Lung (tissue), 12 donors: ENCODE data around the gene LOXHD1. TPM values are rescaled to one million over a fixed set of nuclear protein-coding genes. Genes with fewer than 3 reads are reported as not detected.

Experiments used
- ATAC-seq: fragments of 200-7000 bp; cut with Tn5 transposase; one replicate; pipeline ENCODE4 v1.9.1; 2020; ENCODE audit warnings: moderate number of reproducible peaks; ENCODE audit not compliant: insufficient read depth, low FRiP score
- DNase-seq, 3 donors: peaks; one replicate each; pipeline ENCODE4 v3.0.0-alpha.2; 2013 to 2017
- H3K27ac ChIP-seq, 2 donors: one replicate each; pipeline ENCODE4 v1.5.1; 2013; ENCODE audit warnings: mild to moderate bottlenecking in 2 of 2, moderate library complexity in 2 of 2, control low read depth in 1 of 2, inconsistent platforms in 1 of 2, low read depth in 1 of 2, low read length in 1 of 2
- H3K27me3 ChIP-seq, 3 donors: one replicate each; pipeline ENCODE4 v1.5.1; 2013; ENCODE audit warnings: low read length in 2 of 3; ENCODE audit not compliant: control insufficient read depth in 3 of 3, insufficient read depth in 3 of 3
- H3K36me3 ChIP-seq, 4 donors: one replicate each; pipeline ENCODE4 v1.5.1; 2013; ENCODE audit warnings: low read length in 4 of 4, mild to moderate bottlenecking in 1 of 4, moderate library complexity in 1 of 4; ENCODE audit not compliant: control insufficient read depth in 4 of 4, insufficient read depth in 4 of 4
- H3K4me1 ChIP-seq, 5 donors: one replicate each; pipeline ENCODE4 v1.5.1; 2013; ENCODE audit warnings: low read length in 5 of 5, mild to moderate bottlenecking in 2 of 5, moderate library complexity in 1 of 5; ENCODE audit not compliant: control insufficient read depth in 5 of 5, insufficient read depth in 5 of 5
- H3K4me3 ChIP-seq: one replicate; pipeline ENCODE4 v1.5.1; 2013; ENCODE audit warnings: mild to moderate bottlenecking, control low read depth, moderate library complexity
- H3K9ac ChIP-seq, 2 donors: one replicate each; pipeline ENCODE4 v1.5.1; 2013; ENCODE audit warnings: low read length in 2 of 2, control low read depth in 1 of 2; ENCODE audit not compliant: insufficient read depth in 1 of 2
- H3K9me3 ChIP-seq, 4 donors: one replicate each; pipeline ENCODE4 v1.5.1; 2013; ENCODE audit warnings: low read length in 3 of 4, mild to moderate bottlenecking in 1 of 4, moderate library complexity in 1 of 4; ENCODE audit not compliant: control insufficient read depth in 4 of 4, insufficient read depth in 3 of 4
- CTCF ChIP-seq: IDR thresholded peaks from 2 replicates; pipeline ENCODE4 v1.5.1; 2012; ENCODE audit warnings: mild to moderate bottlenecking; ENCODE audit errors: control extremely low read depth, extremely low read depth
- WGBS, 2 donors: extraction: QIAGEN DNeasy Blood & Tissue Kit; methylation state at CpG; one replicate each; pipeline ENCODE4 v1.1.7; 2013; 5-methylcytosine and 5-hydroxymethylcytosine counted together
- polyA plus RNA-seq, 2 donors: library from polyadenylated mRNA; stranded (reverse); fragments of 200-250 nt; gene quantifications; one replicate each; pipeline ENCODE4 v1.2.1, GENCODE V29; 2013
- total RNA-seq, 2 donors: library from RNA; depleted of rRNA in 1 of 2; stranded (reverse); fragments of >200 nt in 1 of 2; gene quantifications; one replicate each; pipeline ENCODE4 v1.2.1, GENCODE V29; 2014 to 2021
- donor health status: control.
- donor health status: control.
- donor health status: Bipolar disorder and iron deficiency.
- donor health status: healthy.
- donor health status: DM: yes; HTN: yes; CAD: no.

LOXHD1 gene
- total and polyA plus RNA-seq, 4 donors: 0.45 to 3.1 (median 1.2) TPM

GRCh38 chr18:46623541-46623940 is 33.5 kb downstream of the LOXHD1 start:
- no peaks in the 10 kb centered on the region for H3K9me3 ChIP-seq
- DNase-seq: peak in 2 of 3 donors; percentile 16 to 35
- no peak for TF ChIP-seq CTCF
- peak overlapping the region in 1 of 2 donors; percentile 30 for H3K27ac ChIP-seq
- H3K27me3 ChIP-seq: no peaks in the 10 kb centered on the region
- H3K4me1 ChIP-seq: peaks cover 0 to 7% (median 0%) of the 10 kb centered on the region in 5 donors
- H3K9ac ChIP-seq: no peak overlapping the region
- WGBS, 2 donors: 30 to 44% methylated on average over 10 of the region's 10 CpGs
- ATAC-seq: no peak
- no peak overlapping the region for H3K4me3 ChIP-seq
- no peaks in the 10 kb centered on the region for H3K36me3 ChIP-seq

GRCh38 chr18:46622999-46623398 is 34.0 kb downstream of the LOXHD1 start:
- 76 to 84% methylated on average over 3 of the region's 3 CpGs for WGBS, 2 donors
- H3K4me3 ChIP-seq: no peak overlapping the region
- no peak overlapping the region for H3K27ac ChIP-seq
- H3K27me3 ChIP-seq: no peaks in the 10 kb centered on the region
- peaks cover 0 to 7% (median 0%) of the 10 kb centered on the region in 5 donors for H3K4me1 ChIP-seq
- ATAC-seq (no peak), DNase-seq (peak in 2 of 3 donors; percentile 9 to 29)
- no peaks in the 10 kb centered on the region for H3K9me3 ChIP-seq
- no peaks in the 10 kb centered on the region for H3K36me3 ChIP-seq
- no peak overlapping the region for H3K9ac ChIP-seq
- no peak for TF ChIP-seq CTCF

GRCh38 chr18:46622451-46622850 is 34.6 kb downstream of the LOXHD1 start:
- 90 to 94% methylated on average over 4 of the region's 4 CpGs for WGBS, 2 donors
- no peak for DNase-seq
- no peak overlapping the region for H3K27ac ChIP-seq
- no peaks in the 10 kb centered on the region for H3K9me3 ChIP-seq
- H3K27me3 ChIP-seq: no peaks in the 10 kb centered on the region
- H3K36me3 ChIP-seq: no peaks in the 10 kb centered on the region
- peaks cover 0 to 7% (median 0%) of the 10 kb centered on the region in 5 donors for H3K4me1 ChIP-seq
- ATAC-seq: no peak
- no peak overlapping the region for H3K4me3 ChIP-seq
- no peak for TF ChIP-seq CTCF
- no peak overlapping the region for H3K9ac ChIP-seq

GRCh38 chr18:46621871-46622270 is 35.1 kb downstream of the LOXHD1 start:
- no peak for TF ChIP-seq CTCF
- DNase-seq (no peak), ATAC-seq (no peak)
- 59 to 76% methylated on average over 2 of the region's 2 CpGs for WGBS, 2 donors
- Histone ChIP-seq H3K4me1 (peaks cover 0 to 7% (median 0%) of the 10 kb centered on the region in 5 donors), H3K4me3 (no peak overlapping the region), H3K9ac (no peak overlapping the region), H3K27ac (no peak overlapping the region), H3K36me3 (no peaks in the 10 kb centered on the region), H3K27me3 (no peaks in the 10 kb centered on the region), H3K9me3 (no peaks in the 10 kb centered on the region)
